Measurements from ENCODE around the gene NT5M.

The NT5M gene

DNA sequence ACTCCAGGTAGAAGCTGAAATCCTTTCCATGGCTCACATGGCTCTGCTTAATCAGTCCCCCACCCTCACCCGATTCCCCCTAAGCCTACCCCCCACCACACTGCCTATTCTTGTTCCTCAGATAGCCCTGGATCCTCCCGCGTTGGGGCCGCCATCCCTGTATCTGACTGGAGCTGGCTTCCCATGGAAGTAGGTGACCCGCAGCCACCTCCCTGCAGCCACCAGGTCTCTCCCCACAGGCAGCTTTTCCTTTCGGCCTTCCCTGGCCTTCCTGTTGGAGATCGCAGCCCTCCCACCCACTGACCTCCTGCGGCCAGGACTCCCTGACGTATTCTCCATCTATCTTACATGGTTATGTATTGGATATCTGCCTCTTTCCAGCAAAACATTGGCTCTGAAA, 91.3 kb downstream of the NT5M start:
- no peak for TF ChIP-seq ZFX (IDR thresholded peaks at IDR 0.05; ENCODE audit: borderline replicate concordance)
- TF ChIP-seq, protein P1, sequence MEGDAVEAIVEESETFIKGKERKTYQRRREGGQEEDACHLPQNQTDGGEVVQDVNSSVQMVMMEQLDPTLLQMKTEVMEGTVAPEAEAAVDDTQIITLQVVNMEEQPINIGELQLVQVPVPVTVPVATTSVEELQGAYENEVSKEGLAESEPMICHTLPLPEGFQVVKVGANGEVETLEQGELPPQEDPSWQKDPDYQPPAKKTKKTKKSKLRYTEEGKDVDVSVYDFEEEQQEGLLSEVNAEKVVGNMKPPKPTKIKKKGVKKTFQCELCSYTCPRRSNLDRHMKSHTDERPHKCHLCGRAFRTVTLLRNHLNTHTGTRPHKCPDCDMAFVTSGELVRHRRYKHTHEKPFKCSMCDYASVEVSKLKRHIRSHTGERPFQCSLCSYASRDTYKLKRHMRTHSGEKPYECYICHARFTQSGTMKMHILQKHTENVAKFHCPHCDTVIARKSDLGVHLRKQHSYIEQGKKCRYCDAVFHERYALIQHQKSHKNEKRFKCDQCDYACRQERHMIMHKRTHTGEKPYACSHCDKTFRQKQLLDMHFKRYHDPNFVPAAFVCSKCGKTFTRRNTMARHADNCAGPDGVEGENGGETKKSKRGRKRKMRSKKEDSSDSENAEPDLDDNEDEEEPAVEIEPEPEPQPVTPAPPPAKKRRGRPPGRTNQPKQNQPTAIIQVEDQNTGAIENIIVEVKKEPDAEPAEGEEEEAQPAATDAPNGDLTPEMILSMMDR (IDR thresholded peaks at IDR 0.05) = no peak
- H3K27ac ChIP-seq = no peak overlapping the region

DNA sequence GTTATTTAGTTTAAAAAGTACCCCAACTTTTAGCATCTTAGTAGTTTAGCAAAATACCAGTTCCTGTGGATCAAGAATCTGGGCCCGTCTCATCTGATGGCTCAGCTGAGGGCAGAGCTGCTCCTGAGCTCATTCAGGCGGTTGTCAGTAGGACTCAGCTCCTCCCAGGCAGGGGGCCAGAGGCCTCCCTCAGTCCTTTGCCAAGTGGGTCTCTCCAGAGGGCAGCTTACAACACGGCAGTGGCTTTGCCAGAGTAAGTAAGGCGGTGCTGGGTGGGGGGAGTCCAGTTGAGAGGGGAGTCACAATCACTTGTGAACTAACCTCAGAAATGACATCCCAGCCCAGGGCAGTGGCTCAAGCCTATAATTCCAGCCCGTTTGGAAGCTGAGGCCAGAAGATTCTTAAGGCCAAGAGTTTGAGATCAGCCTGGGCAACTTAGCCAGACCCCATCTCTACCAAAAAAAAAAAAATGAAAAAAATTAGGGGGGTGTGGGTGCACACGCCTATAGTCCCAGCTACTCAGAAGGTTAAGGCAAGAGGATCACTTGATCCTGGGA, 92.2 kb downstream of the NT5M start:
- TF ChIP-seq, protein P1 (IDR thresholded peaks at IDR 0.05) = no peak
- no peak for TF ChIP-seq ZFX (IDR thresholded peaks at IDR 0.05; ENCODE audit: borderline replicate concordance)
- H3K27ac ChIP-seq = no peak overlapping the region

DNA sequence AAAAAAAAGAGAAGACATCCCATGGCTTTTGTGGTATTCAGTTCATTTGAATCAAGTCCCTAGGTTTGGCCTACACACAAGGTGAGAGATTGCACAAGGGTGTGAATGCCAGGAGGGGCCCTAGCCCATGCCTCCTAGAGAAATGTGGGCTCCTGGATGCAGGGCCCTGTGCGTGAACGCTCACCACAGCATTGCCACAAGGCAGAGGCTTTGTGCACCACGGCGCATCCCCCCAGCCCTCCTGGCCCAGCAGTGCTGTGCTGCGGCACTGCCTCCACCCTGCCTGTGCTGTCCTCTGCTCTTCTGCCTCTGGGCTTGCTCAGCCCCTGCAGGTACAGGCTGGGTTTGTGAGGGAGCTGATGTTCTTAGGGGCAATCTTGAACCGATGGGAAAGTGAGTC, 92.7 kb downstream of the NT5M start:
- no peak overlapping the region for H3K27ac ChIP-seq
- TF ChIP-seq ZFX (IDR thresholded peaks at IDR 0.05; ENCODE audit: borderline replicate concordance) = no peak
- TF ChIP-seq, protein P1 (IDR thresholded peaks at IDR 0.05) = no peak

Data from 22Rv1 (cell line).